HG03575 (cell line): ENCODE data around the gene TOMM20L.
A peak's percentile ranks its signal among the peaks of the same experiment; 100 is the strongest.
"Not testable (repeated sequence)": the region's sequence is repeated elsewhere in the genome, so short reads cannot be mapped to it uniquely, and the experiment has no call there.

Experiments used
- ATAC-seq: cut with Tn5 transposase; IDR thresholded peaks from one replicate; pipeline ENCODE4 v1.9.1; 2021; ENCODE audit not compliant: unreplicated experiment, insufficient number of reproducible peaks, low FRiP score; ENCODE audit errors: extremely low read depth

Gene TOMM20L

DNA sequence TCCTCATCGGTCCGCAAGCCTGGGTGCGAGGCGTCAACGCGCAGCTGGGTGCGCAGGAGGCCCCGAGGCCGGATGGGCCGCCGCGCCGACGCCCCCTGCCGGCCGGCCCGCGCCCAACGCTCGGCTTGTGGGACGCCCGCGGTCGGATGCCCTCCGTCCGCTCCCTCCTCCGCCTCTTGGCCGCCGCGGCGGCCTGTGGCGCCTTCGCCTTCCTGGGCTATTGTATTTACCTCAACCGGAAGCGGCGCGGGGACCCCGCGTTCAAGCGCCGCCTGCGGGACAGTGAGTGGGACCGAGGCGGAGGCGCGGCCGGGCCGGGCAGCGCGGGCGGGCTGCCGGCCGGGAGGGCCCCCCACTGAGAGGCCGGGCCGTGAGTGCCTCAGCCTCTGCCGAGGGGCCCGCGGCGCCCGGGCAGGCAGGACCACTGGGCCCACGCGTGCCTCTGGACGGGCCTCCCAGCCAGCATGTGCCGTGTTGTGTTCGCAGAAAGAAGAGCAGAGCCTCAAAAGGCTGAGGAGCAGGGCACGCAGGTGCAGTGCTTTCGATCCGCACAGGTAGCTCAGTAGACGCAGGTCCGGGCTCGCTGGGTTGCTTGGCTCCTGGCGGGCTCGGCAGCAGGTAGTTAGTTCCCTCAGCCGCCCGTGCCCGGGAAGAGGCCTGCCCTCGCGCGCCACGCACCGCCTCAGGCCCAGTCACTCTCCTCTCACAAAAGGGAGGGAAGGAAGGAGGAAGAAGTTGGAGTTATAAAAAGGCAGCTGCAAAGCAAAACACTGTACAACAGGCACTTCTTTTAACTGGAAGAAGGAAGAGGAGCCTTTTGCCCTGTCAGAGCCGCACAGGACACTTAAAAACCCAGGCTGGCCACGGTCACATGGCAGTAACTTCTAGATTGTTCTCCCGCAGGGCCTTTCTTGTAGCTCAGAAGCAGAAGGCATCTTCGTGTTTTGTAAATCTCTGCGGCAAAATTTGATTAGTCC, at the start of gene TOMM20L:
TSS of gene TOMM20L (plus strand) at position 119 of the 977 bp plus-strand sequence. CDS start at position 147, 28 bp downstream.
- peak; percentile 77 for ATAC-seq

DNA sequence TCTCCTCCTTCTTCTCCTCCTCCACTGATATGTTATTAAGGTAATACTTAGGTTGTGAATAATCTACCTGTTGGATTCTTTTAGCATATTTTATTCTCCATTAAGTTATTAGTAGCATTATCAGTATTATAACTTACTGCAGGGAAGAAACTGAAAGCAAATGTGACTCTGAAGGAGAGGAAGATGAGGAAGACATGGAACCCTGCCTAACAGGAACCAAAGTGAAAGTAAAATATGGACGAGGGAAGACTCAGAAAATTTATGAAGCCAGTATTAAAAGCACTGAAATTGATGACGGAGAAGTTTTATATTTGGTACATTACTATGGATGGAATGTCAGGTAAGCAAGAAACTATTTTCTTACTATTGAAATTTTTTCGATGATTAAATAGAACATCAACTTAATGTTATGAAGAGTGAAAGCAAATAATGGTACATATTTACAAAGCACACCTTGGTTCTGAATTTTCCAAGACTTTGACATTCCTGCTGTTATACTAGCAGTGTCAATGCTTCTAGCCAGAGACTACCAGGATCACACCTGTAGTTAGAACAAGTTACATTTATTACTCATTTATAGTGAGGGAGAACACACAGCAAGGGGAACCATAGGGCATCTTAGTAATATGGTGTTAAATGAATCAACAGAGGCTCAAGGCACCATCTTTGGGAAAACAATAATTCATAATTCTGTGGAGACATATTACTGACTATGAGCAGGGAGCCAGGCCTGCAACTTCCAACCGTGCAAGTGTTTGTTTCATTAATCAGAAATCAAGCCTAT, 42.0 kb upstream of the TOMM20L start:
- ATAC-seq = no peak

DNA sequence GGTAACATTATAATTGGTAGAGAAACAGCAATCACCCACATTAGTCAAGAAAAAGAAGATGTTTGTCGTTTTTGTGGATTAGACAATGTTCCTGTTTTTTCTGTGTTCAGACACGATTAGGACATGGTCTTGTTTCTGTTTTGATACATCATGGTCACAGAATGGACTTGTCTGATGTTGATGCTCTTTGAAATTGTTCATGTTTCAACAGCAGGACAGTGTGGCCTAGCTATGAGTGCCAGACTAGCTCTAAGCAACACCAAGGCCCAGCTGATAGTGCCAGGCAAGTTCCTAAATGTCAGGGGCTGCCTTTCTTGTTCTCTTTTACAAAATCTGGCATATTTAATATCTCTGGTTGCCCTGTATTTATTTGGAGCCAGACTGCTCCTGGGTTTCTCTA, 40.9 kb upstream of the TOMM20L start:
- no peak for ATAC-seq

DNA sequence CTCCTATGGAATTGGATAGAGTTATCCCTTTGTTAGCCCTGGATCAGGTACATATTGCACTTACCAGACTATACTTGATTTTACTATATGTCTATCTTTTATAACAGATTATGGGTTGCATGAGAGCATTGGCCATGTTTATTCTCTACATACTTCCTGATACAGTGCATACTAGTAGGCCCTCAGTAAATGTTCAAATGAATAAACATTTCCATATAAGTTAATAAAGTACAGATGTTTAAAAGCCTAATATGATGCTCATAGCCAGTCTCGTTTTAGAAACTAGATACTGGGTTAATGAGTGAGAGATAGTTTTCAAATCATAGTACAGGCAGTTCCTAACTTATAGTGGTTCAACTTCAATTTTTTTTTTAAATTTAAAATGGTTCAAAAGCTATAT, 39.5 kb upstream of the TOMM20L start:
- ATAC-seq = no peak

DNA sequence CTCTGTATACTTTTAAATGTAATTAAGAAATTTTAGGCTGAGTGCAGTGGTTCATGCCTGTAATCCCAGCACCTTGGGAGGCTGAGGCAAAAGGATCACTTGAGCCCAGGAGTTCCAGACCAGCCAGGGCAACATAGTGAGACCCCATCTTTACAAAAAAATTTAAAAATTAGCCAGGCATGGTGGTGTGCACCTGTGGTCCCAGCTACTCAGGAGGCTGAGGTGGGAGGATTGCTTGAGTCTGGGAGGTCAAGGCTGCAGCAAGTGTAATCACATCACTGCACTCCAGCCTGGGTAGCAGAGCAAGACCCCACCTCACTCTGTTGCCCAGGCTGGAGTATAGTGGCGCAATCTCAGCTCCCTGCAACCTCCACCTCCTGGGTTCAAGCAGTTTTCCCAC, 33.5 kb upstream of the TOMM20L start:
- not testable (repeated sequence) for ATAC-seq

DNA sequence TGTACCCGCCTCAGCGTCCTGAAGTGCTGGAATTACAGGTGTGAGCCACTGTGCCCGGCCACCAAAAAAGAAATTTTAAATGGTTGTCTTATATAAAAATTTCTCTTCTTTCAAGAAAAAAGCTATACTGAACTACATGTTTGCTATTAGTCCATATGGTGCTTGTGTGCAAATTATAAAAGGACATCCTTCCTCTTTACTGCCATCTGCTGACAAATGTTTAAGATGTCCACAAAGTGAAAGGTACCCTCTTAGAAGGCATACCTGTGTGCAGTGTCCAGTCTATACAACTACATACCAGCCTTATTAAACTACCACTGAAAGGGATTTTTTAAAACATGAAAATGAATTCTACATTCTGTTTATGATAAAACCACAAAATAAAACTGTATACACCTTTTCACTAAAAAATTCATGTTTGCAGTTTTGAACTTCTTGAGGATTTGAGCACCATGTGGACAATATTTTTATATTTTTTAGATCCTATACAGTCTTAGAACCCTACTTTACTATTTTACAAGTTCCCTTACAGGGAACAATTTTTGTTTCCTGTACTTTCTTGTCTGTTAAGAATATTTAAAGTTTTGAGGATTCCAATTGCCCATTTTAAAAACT, 32.8 kb upstream of the TOMM20L start:
- no peak for ATAC-seq

DNA sequence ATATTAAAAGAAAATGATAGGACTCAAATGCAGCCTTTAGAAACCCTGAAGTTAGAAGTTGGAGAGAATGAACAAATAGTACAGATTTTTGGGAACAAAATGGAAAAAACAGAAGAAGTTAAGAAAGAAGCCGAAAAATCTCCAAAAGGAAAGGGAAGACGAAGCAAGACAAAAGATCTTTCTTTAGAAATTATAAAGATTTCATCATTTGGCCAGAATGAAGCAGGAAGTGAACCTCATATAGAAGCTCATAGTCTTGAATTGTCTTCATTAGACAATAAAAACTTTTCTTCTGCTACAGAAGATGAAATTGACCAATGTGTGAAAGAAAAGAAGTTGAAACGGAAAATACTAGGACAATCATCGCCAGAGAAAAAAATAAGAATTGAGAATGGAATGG, 31.4 kb upstream of the TOMM20L start:
- ATAC-seq = no peak

DNA sequence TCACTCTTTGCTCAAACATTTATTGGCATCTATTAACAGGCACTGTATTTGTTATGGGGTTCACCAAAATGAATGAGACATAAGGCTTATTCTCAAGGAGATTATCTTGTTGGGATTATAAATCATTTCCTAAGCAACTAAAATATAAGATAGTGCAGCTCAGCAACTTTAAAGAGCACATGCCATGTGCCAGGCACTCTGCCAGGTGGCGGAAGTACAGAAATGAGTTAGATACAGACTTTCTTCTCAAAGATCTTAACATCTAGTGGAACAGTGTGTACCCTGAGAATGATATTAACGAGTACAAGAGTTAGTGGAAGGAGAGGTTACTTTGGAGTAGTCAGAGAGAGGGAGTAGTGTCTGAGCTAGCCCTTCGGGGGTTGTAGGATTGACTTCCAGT, 28.4 kb upstream of the TOMM20L start:
- ATAC-seq = no peak

DNA sequence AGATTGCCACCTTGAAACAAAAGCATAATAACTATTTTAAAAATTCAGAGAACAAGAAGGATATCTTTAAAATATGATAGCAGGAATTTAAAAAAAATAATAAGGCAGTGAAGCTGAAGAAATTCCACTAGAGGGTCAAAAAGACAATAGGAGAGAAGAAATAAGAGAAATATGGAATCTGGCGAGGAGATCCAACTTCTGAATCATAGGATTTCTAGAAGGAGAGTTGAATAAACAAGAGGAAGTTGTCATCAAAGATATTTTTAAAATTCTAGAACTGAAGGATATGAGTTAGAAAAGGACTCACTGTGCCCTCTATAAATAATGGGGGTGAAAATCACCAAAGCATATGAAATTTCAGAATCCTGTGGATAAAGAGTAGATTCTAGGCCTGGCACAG, 26.8 kb upstream of the TOMM20L start:
- no peak for ATAC-seq

DNA sequence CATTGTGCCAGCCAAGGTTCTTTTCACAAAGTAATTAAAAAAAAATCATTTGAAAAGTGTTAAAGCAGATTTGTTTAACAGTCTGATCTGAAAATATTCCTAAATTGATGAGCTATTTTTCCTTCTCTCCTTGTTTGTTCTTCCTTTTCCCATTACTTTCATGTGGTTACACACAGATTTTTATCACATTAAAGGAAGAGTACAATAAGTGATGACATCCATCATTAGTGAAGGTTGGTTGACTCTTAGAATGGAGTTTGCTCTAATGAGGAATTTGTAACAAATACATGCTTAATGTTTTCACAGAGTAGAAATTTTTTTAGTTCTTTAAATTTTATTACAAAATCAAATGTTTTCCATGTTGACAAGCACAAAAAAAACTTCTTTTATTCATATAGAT, 18.9 kb upstream of the TOMM20L start:
- no peak for ATAC-seq

DNA sequence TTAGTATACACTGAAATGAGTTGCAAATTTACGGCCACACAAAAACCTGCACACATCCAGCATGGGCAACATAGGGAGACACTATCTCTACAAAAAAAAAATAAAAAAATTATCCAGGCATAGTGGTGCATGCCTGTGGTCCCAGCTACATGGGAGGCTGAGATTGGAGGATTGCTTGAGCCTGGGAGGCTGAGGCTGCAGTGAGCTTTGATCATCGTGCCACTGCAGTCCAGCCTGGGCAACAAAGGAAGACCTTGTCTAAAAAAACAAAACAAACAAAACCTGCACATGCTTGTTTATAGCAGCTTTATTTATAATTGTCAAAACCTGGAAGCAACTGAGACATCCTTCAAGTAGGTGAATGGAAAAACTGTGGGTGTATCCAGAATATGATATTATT, 4.9 kb upstream of the TOMM20L start:
- no peak for ATAC-seq

DNA sequence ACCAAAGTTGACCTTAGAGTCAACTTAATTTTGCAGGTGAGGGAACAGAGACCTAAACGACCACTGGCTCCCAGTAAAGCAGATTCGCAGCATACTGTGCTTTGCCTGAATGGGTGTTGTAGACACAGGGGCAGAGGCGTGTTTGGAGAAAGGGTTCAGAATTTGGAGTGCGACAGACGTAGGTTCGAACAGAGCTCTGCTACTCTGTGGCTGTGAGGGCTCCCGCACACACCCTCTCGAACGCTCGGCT, 243 bp upstream of the TOMM20L start:
- no peak for ATAC-seq

DNA sequence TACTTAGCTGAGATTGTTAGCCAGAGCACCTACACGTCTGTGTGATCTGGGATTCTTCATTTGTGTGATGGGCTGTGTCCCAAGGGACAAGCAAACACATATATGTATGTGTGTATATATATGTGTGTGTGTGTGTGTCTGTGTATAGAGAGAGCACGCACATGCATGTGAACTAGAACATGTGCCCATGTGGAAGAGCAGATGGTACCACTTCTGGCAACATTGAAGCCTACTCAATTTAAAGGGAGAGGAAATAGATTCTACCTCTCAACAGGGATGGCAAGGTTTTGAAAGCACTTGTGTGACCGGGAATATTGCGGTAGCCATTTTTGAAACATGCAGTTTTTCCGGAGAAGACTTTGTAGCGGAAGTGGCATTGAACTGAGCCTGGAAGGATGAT, 1.4 kb downstream of the TOMM20L start:
- no peak for ATAC-seq

DNA sequence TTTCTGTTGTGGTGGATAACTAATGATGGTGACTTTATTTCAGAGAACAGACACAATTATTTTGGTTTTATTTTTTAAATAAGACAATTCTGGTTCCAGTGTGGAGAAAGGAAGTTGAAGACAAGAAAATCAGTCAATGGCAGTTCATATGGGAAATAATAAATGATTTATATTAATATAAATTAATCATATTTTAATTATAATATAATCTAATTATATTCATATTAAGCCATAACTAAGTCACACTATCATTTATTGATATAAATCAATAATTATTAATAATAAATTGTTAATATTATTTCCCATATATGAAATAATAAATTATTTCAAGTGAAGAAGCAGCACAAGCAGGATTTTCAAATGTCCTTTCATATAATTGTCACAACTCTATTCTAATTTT, 2.8 kb downstream of the TOMM20L start:
- ATAC-seq = no peak

DNA sequence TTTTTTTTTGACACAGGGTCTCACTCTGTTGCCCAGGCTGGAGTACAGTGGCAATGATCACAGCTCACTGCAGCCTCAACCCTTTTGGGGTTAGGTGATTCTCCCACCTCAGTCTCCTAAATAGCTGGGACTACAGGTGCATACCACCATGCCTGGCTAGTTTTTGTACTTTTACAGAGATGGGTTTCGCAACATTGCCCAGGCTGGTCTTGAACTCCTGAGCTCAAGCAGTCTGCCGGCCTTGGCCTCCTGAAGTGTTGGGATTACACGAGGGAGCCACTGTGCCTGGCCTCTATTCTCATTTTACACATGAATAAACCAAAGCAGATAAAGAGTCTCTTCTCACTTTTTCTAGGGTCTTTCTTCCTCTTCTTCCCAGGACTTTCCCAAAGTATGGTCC, 3.2 kb downstream of the TOMM20L start:
- no peak for ATAC-seq

DNA sequence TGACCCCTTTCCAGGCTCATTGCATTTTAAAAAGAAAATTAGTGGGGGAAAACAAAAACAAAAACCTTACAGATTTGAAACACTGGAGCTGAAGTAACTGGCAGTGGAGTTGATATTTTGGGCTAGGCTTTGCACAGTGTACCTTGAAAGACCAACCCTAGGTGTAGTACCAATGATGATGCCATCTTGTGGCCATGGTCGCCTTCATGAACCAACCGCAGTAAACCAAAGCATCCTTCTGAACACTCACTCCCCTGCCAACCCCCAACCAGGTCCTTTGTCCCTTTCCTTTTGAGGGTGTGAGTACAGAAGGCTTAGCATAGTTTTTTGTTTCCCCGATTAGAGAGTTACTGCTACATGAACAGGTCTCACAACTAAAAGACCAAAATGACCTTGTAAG, 5.9 kb downstream of the TOMM20L start:
- no peak for ATAC-seq

DNA sequence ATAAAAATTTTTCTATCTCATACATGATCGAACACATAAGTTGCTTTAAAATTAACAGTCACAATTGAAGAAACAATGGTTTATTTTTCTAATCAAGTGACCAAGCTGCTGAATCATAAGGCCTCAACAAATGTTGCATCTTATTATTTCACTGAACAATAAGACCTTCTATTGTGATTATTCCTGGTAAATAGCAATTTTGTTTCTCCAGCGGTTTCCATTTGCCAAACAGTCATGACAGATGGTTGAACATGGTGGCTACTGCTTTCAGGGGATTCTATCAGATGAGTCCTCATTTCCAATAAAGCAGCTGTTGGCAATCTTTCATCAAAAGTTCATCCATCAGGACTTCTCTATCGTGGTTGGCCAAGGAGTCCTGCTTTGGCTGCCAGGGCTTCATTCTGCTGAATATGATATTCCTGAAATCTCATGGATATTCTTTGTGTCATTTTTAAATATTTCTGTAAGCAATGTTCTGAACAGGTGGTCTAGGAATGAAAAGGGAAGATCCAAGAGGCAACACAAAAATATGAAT, 13.0 kb downstream of the TOMM20L start:
- no peak for ATAC-seq

DNA sequence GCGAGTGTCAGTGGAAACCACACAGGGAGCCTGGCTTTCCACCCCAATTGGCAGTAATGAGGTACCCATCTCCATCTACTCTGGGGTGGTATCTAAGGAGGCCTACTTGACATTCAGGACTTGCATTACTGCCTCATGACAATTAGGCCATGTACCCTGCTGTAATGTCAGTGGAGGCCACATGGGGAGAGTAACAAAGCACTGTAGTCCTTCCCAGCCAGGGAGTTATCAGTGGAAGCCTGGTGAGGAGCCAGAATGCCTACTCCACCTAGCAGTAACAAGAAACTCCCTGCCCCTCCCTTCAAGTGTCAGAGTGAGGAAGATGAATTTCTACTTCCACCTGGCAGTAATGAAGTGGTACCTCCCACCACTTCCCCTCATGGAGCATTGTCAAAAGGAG, 19.1 kb downstream of the TOMM20L start:
- ATAC-seq = no peak

DNA sequence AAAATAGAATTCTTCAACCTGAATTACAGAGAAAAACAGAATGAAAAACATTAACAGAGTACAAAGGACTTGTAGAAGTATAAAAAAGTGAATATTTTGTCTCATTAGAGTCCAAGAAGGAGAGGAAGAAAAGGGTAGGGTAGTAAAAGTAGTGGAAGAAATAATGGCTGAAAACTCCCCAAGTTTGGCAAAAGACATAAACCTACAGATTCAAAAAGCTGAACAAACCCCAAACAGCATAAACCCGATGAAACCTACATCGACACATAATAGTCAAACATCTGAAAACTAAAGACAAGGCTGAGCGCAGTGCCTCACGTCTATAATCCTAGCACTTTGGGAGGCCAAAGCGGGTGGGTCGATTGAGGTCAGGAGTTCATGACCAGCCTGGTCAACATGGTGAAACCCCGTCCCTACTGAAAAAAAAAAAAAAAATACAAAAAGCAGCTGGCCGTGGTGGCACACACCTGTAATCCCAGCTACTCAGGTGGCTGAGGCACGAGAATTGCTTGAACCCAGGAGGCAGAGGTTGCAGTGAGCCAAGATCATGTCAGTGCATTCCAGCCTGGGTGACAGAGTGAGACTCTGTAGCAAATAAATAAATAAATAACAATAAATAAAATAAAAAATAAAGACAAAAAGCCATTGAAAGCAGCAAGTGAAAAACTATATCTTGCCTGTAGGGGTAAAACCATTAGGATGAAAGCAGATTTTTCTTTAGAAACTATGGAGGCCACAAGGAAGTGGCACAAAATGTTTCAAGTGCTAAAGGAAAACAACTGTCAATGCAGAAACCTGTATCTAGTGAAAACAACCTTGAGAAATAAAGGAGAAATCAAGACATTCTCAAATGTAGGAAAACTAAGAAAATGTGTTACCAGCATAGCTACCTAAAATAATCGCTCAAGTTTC, 20.2 kb downstream of the TOMM20L start:
- no peak for ATAC-seq
